Kidney (tissue), 14 donors: ENCODE results near the gene COL9A1. TPM values are rescaled to one million over a fixed set of nuclear protein-coding genes. Genes with fewer than 3 reads are reported as not detected.

Experiments used
- DNase-seq, 5 donors: peaks; one replicate each; pipeline ENCODE4 v3.0.0-alpha.2; 2013 to 2020
- FAIRE-seq: peaks from 2 replicates; lab custom pipeline; 2012; peaks lifted over from hg19 to GRCh38; lab: Jason Lieb, UNC
- H3K27ac ChIP-seq, 2 donors: one replicate each; pipeline ENCODE4 v1.7.0; 2013; ENCODE audit warnings: low read depth in 2 of 2, low read length in 2 of 2, inconsistent platforms in 1 of 2
- H3K27me3 ChIP-seq: one replicate; pipeline ENCODE4 v1.7.1; 2013; ENCODE audit warnings: low read length, inconsistent platforms; ENCODE audit not compliant: control insufficient read depth, insufficient read depth
- H3K36me3 ChIP-seq, 3 donors: one replicate each; pipeline versions ENCODE4 v1.7.0 to v1.7.1; 2013; ENCODE audit warnings: low read length in 3 of 3, control low read depth in 1 of 3, inconsistent platforms in 1 of 3; ENCODE audit not compliant: insufficient read depth in 3 of 3, control insufficient read depth in 2 of 3
- H3K4me1 ChIP-seq, 3 donors: one replicate each; pipeline versions ENCODE4 v1.7.0 to v1.7.1; 2013; ENCODE audit warnings: low read length in 3 of 3, inconsistent platforms in 1 of 3, low read depth in 1 of 3; ENCODE audit not compliant: control insufficient read depth in 2 of 3, insufficient read depth in 2 of 3
- H3K4me3 ChIP-seq, 3 donors: one replicate each; pipeline versions ENCODE4 v1.7.0 to v1.8.1; 2013; ENCODE audit warnings: low read length in 3 of 3, control low read depth in 1 of 3, inconsistent platforms in 1 of 3
- H3K9ac ChIP-seq, 3 donors: one replicate each; pipeline versions ENCODE4 v1.7.0 to v1.7.1; 2013; ENCODE audit warnings: low read length in 3 of 3, control low read depth in 1 of 3, inconsistent platforms in 1 of 3
- H3K9me3 ChIP-seq, 3 donors: one replicate each; pipeline versions ENCODE4 v1.7.0 to v1.7.1; 2013; ENCODE audit warnings: low read length in 3 of 3, control low read depth in 1 of 3, inconsistent platforms in 1 of 3; ENCODE audit not compliant: control insufficient read depth in 2 of 3, insufficient read depth in 1 of 3
- CTCF ChIP-seq: IDR thresholded peaks from 3 replicates; pipeline ENCODE4 v1.5.1; 2012; ENCODE audit warnings: mild to moderate bottlenecking, moderate library complexity, borderline replicate concordance; ENCODE audit not compliant: insufficient read depth; ENCODE audit errors: extremely low read depth
- intact Hi-C: fragments of 100-400 bp; cut with DNase I; formaldehyde crosslinking; loops from one replicate; pipeline ENCODE4 v1.11.1; 2022
- polyA plus RNA-seq: library from polyadenylated mRNA; stranded (reverse); fragments of 350-450 nt; fragmentation: Illumina TruSeq; extraction: RNeasy Lipid Tissue Mini Kit (QIAGEN cat#74804); gene quantifications from one replicate; pipeline ENCODE4 v1.2.3, GENCODE V29; 2014; ENCODE audit warnings: low read depth, low replicate concordance; ENCODE audit not compliant: insufficient read depth
- total RNA-seq: library from RNA; stranded (reverse); fragmentation: NEBNext Ultra II Directional; extraction: Animal tissue kit (Norgen Biotek cat#: 25700); gene quantifications from one replicate; pipeline ENCODE4 v1.2.1, GENCODE V29; 2021
- donor health status: control.
- donor health status: control.
- donor health status: control.
- donor health status: control.
- donor health status: control.
- donor health status: DM: yes; HTN: yes; CAD: no.
- donor health status: Normal renal cell carcinoma (clear cell type).

Gene COL9A1
- total and polyA plus RNA-seq, 2 donors from 2014 or later: 0.19 to 0.22 TPM

GRCh38 chr6:70210462-70210861 lies 92.4 kb downstream of the COL9A1 start:
- no peaks in the 10 kb centered on the region for H3K36me3 ChIP-seq
- no peaks in the 10 kb centered on the region for H3K27me3 ChIP-seq
- intact Hi-C loops: no loop called here
- H3K4me1 ChIP-seq: no peaks in the 10 kb centered on the region
- no peak overlapping the region for H3K9ac ChIP-seq
- H3K27ac ChIP-seq: no peak overlapping the region
- no peaks in the 10 kb centered on the region for H3K9me3 ChIP-seq
- H3K4me3 ChIP-seq: no peak overlapping the region
- FAIRE-seq: peak; percentile 68
- DNase-seq: peak in 2 of 5 donors; percentile 9 to 17
- peak; percentile 7 for TF ChIP-seq CTCF

DNA sequence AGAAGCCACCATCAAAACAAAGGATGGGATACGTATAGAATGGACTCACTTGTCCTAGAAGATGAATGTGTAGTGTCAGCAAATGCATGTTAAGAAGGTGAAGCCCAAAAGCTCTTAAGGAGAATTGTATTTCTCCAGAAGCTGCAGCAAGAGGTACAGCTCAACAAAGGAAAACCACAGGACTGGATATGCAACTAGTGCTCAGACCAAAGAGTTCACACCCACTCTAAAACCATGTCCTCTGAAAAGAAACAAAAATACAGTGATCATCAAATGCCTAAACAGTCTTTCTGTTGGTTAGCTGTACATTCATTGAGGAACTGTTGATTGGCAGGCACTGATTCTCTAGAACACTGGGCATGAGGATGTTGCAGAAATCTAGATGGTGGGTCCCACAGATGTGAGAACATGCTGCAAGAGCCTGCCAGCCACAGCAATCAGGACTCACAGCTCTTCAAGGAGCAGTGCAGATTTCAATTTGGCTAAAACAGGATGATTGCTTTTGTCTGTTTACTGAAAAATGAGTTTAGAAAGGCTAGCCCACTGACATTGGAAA lies 94.6 kb downstream of the COL9A1 start:
- no peaks in the 10 kb centered on the region for H3K9me3 ChIP-seq
- DNase-seq (no peak), FAIRE-seq (no peak)
- no peak overlapping the region for H3K9ac ChIP-seq
- H3K4me1 ChIP-seq: no peaks in the 10 kb centered on the region
- no peak overlapping the region for H3K27ac ChIP-seq
- no peaks in the 10 kb centered on the region for H3K36me3 ChIP-seq
- no peaks in the 10 kb centered on the region for H3K27me3 ChIP-seq
- intact Hi-C loops: no loop called here
- no peak for TF ChIP-seq CTCF
- H3K4me3 ChIP-seq: no peak overlapping the region

GRCh38 chr6:70198785-70199184 lies 104.1 kb downstream of the COL9A1 start:
- no peak for FAIRE-seq
- Histone ChIP-seq H3K9ac (no peak overlapping the region), H3K27me3 (no peaks in the 10 kb centered on the region), H3K4me3 (no peak overlapping the region), H3K36me3 (no peaks in the 10 kb centered on the region), H3K4me1 (no peaks in the 10 kb centered on the region), H3K27ac (no peak overlapping the region), H3K9me3 (no peaks in the 10 kb centered on the region)
- intact Hi-C loops: no loop called here
- no peak for TF ChIP-seq CTCF
- no peak for DNase-seq

DNA sequence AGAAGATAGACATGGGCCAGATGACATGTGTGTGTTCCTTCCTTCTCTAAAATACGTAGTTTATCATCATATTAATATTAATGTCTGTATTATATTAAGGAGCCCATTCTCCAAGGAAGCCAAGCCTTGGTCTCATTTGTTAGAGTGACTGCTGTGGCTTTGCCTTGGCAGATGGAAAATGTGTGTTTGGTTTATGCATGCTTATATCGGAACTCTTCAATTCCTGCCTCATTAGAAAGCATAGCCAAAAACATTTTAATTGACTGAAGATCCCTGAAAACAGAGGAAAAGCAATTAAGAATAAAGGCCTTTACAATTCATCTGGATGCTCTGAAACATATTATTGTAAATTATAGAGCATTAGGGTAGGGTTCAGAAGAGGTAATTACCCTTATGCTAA lies 106.4 kb downstream of the COL9A1 start:
- DNase-seq: no peak
- no peaks in the 10 kb centered on the region for H3K36me3 ChIP-seq
- FAIRE-seq: no peak
- intact Hi-C loops: no loop called here
- H3K4me1 ChIP-seq: no peaks in the 10 kb centered on the region
- H3K9me3 ChIP-seq: no peaks in the 10 kb centered on the region
- no peaks in the 10 kb centered on the region for H3K27me3 ChIP-seq
- H3K27ac ChIP-seq: no peak overlapping the region
- no peak overlapping the region for H3K9ac ChIP-seq
- no peak for TF ChIP-seq CTCF
- H3K4me3 ChIP-seq: no peak overlapping the region
